ENCODE measurements around the gene TMEM30B. TPM values are rescaled to one million over a fixed set of nuclear protein-coding genes. Genes with fewer than 3 reads are reported as not detected.

TMEM30B gene
- total RNA-seq, 1 donor from 2014 or later, result 50.1 TPM

- ATAC-seq, result no peak
- intact Hi-C loops (cut with DNase I), result no loop called here
Measured at GRCh38 chr14:61304688-61305087, 23.6 kb upstream of the TMEM30B start.

DNA sequence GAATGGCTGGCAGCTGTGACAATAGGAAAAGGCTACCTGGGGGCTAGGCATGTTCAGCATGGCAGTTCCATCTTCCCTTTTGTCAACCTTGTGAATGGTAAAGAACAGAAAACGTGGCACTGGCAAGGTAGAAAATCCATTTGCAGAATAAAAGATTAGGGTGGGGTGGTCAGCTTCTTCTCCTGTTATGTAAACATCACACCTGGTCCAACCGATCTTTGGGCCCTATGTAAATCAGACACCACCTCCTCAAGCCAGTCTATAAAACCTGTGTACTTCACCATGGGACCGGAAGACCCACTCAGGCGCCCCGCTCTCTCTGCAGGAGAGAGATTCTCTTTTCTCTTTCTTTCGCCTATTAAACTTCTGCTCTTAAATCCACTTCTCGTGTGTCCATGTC, 19.6 kb upstream of the TMEM30B start:
- ATAC-seq (no peak), DNase-seq (ENCODE audit: low spot score) (no peak)
- intact Hi-C loops (cut with DNase I), result no loop called here

More at GRCh38 chr14:61304688-61305087, 23.6 kb upstream of the TMEM30B start:
- no peak for DNase-seq (ENCODE audit: low spot score)

GRCh38 chr14:61300209-61300608, 19.1 kb upstream of the TMEM30B start:
- intact Hi-C loops (cut with DNase I), result no loop called here
- no peak for DNase-seq (ENCODE audit: low spot score)

GRCh38 chr14:61298824-61299223, 17.7 kb upstream of the TMEM30B start:
- intact Hi-C loops (cut with DNase I), result no loop called here
- DNase-seq (ENCODE audit: low spot score), result no peak
- no peak for ATAC-seq

More at GRCh38 chr14:61300209-61300608, 19.1 kb upstream of the TMEM30B start:
- ATAC-seq, result no peak

GRCh38 chr14:61297581-61297980, 16.4 kb upstream of the TMEM30B start:
- intact Hi-C loops (cut with DNase I), result no loop called here
- ATAC-seq (no peak), DNase-seq (ENCODE audit: low spot score) (no peak)

- intact Hi-C loops (cut with DNase I), result no loop called here
- DNase-seq (ENCODE audit: low spot score) (no peak), ATAC-seq (no peak)
Measured at GRCh38 chr14:61296719-61297502, 15.8 kb upstream of the TMEM30B start.

DNA sequence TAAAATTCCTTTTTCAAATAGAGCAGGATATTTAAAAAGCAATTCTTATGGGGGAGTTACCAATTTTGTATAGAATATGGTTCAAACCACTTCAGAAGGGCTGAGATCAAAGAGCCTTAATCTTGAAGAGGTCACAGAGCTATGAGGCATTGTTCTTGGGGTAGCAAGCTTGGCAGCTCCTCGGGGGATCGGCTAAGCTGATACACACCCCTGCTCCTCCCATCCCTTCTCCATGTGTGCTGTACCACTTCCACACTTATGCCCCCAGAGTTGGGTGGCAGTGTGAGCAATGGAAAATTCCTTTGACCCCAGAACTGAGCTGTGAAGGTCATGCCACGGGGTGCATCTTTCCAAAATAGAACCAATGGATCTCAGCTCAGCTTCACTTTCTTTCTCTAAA, 15.0 kb upstream of the TMEM30B start:
- ATAC-seq (no peak), DNase-seq (ENCODE audit: low spot score) (no peak)
- intact Hi-C loops (cut with DNase I), result no loop called here

GRCh38 chr14:61290701-61291100, 9.6 kb upstream of the TMEM30B start:
- ATAC-seq (no peak), DNase-seq (ENCODE audit: low spot score) (no peak)
- intact Hi-C loops (cut with DNase I), result no loop called here

- DNase-seq (ENCODE audit: low spot score), result no peak
- no peak for ATAC-seq
- intact Hi-C loops (cut with DNase I), result no loop called here
Measured at GRCh38 chr14:61288720-61289119, 7.6 kb upstream of the TMEM30B start.

GRCh38 chr14:61288228-61288627, 7.1 kb upstream of the TMEM30B start:
- intact Hi-C loops (cut with DNase I), result no loop called here
- DNase-seq (ENCODE audit: low spot score) (no peak), ATAC-seq (no peak)

DNA sequence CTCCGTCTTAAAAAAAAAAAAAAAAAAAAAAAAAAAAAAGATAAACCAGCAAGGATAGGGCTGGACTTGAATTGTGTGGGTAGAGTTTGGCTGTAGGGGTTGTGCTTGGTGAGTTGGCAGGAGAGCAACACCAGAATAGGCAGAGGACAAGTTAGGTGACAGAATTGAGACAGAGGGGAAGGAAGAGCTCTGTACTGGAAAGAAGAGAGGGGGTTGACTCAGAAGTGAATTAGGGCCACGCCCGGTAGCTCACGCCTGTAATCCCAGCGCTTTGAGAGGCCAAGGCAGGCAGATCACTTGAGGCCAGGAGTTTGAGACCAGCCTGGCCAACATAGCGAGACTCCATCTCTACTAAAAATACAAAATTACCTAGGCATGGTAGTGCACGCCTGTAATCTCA, 6.1 kb upstream of the TMEM30B start:
- intact Hi-C loops (cut with DNase I), result no loop called here
- ATAC-seq (no peak), DNase-seq (ENCODE audit: low spot score) (no peak)

DNA sequence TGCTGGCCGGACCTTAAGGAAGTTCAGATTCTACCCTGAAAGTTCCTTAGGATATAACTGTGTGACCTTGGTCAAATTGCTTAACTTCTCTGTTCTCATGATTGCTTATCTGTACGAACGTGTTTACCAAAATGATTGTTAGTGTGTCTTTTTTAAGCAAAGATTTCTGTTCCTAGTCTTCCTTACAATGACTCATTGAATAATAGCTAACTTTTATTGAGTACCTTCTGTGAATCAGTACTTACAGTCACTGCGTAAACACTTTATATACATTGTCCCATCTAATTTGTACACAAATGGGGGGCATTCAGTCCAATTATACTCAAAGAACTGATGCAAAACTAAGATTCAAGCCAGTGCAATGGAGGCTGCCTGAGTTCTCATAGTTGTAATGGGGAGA, 4.2 kb upstream of the TMEM30B start:
- ATAC-seq (no peak), DNase-seq (ENCODE audit: low spot score) (no peak)
- intact Hi-C loops (cut with DNase I), result no loop called here

DNA sequence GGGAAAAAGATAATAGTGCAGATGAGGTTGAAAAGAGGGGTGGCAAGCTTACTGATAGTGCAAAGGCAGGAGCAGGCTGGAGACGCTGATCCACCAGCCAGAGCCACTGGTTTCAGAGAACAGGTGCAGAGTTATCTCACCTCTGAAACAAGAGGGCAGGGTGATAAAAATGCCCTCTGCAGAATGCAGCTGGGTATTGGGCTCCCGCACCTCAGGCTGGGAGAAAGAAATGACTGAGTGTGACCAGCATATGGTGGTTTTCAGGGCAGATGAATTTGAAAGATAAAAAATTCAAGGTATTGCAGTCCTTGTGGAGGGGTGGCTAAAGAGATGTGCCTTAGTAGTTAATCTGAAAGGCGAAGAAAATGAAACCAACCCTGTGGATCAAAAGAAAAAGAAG, 2.9 kb upstream of the TMEM30B start:
- ATAC-seq, result no peak
- no peak for DNase-seq (ENCODE audit: low spot score)
- intact Hi-C loops (cut with DNase I), result no loop called here

DNA sequence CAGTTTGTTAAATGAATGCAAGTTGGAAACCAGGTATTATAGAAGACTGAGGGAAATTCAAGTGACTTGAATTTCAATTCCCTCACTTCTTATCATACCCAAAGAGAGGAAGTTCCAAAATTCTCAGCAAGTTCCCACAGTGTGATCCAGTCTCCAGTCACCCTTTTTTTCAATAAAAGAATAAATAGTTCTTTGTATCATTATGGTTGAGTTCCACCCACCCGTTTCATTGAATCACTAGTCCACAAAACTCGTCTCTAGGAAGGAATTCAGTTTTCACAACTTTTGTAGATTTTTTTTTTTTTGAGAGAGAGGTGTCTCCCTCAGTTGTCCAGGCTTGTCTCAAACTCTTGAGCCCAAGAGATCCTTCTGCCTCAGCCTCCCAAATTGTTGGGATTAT, 1.6 kb upstream of the TMEM30B start:
- intact Hi-C loops (cut with DNase I), result no loop called here
- DNase-seq (ENCODE audit: low spot score), result no peak
- ATAC-seq, result no peak

- intact Hi-C loops (cut with DNase I), result no loop called here
- ATAC-seq (peak; percentile 79), DNase-seq (ENCODE audit: low spot score) (no peak)
Measured at GRCh38 chr14:61281948-61282275, 774 bp upstream of the TMEM30B start.

- DNase-seq (ENCODE audit: low spot score) (peak; percentile 73), ATAC-seq (peak; percentile 64)
- intact Hi-C loops (cut with DNase I), result no loop called here
Measured at GRCh38 chr14:61280526-61281185, 482 bp downstream of the TMEM30B start.

- peak; percentile 2 for ATAC-seq
- DNase-seq (ENCODE audit: low spot score), result no peak
- intact Hi-C loops (cut with DNase I), result no loop called here
Measured at GRCh38 chr14:61280092-61280525, 1.0 kb downstream of the TMEM30B start.

GRCh38 chr14:61279082-61279481, 2.1 kb downstream of the TMEM30B start:
- intact Hi-C loops (cut with DNase I), result no loop called here
- DNase-seq (ENCODE audit: low spot score) (no peak), ATAC-seq (no peak)

DNA sequence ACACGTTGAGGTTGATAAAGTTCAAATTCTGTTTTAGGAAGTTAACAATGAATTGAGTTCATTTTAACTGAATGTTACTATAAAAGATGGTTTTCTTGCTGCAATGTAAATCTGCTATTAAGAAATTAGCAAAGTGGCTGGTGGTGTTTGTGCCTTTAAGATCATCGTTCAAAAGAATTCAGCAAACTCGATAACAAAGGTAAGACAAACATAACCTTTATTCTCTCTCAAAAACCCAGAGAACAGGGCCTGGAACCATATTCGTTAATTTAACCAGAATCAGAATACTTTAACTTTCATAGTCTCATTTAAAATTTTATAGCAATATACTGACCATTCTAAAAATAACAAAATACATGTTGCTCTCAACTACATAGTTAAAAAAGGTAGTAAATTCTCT, 3.4 kb downstream of the TMEM30B start:
- ATAC-seq (no peak), DNase-seq (ENCODE audit: low spot score) (no peak)
- intact Hi-C loops (cut with DNase I), result no loop called here

DNA sequence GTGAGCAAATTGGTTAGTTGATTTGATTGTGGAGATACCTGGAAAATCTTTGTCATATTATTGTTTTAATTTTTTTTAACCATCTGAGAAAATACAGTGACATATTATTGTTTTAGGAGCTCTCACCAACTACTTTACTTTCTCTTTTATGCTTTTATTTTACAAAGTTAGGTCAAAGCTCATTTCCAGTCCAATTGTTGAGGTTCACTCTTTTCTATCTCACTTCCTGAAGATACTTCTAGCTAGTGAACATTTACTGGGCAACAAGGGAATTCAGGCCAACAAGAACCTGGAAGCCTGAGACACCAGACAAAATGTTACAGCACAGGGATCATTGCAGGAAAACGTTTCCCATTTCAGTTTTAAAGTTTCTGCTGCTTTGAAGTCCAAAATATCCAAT, 3.9 kb downstream of the TMEM30B start:
- no peak for ATAC-seq
- no peak for DNase-seq (ENCODE audit: low spot score)
- intact Hi-C loops (cut with DNase I), result no loop called here

- DNase-seq (ENCODE audit: low spot score) (no peak), ATAC-seq (no peak)
- intact Hi-C loops (cut with DNase I), result no loop called here
Measured at GRCh38 chr14:61271552-61271951, 9.6 kb downstream of the TMEM30B start.

All from sciatic nerve (tissue), 2 donors.